Right hindlimb (tissue), 1 donor: ENCODE data around the gene RPS25.
"Not testable (repeated sequence)": the region's sequence is repeated elsewhere in the genome, so short reads cannot be mapped to it uniquely, and the experiment has no call there.

Experiments
- DNase-seq: peaks from one replicate; pipeline ENCODE4 v3.0.0-alpha.2; 2018

The RPS25 gene

GRCh38 chr11:119018074-119018938, at the start of gene RPS25, which contains the start of gene TRAPPC4:
Gene RPS25 (minus strand): TSS chr11:119018343. CDS start chr11:119018284, 59 bp downstream.
Gene TRAPPC4 (plus strand): TSS chr11:119018766. CDS start chr11:119018796, 30 bp downstream.
- DNase-seq = peak; percentile 98

GRCh38 chr11:119067371-119068222, 49.5 kb upstream of the RPS25 start, which contains the start of gene VPS11:
Gene VPS11 (plus strand): TSS chr11:119067818. CDS start chr11:119067824, 6 bp downstream.
- peak; percentile 98 for DNase-seq

GRCh38 chr11:119065369-119065768, 47.2 kb upstream of the RPS25 start:
- no peak for DNase-seq

GRCh38 chr11:119062779-119063178, 44.6 kb upstream of the RPS25 start:
- no peak for DNase-seq

- DNase-seq = no peak
Observed at GRCh38 chr11:119061256-119061655, 43.1 kb upstream of the RPS25 start.

GRCh38 chr11:119059128-119059527, 41.0 kb upstream of the RPS25 start:
- not testable (repeated sequence) for DNase-seq

GRCh38 chr11:119057000-119057769, 39.0 kb upstream of the RPS25 start, which contains the start of gene HYOU1:
Gene HYOU1 (minus strand): TSS chr11:119057205. CDS start chr11:119056160, 1,045 bp downstream.
- DNase-seq = peak; percentile 98

- DNase-seq = no peak
Observed at GRCh38 chr11:119056421-119056999, 38.4 kb upstream of the RPS25 start.

- DNase-seq = no peak
Observed at GRCh38 chr11:119055901-119056300, 37.8 kb upstream of the RPS25 start.

GRCh38 chr11:119054418-119054817, 36.3 kb upstream of the RPS25 start:
- no peak for DNase-seq

- no peak for DNase-seq
Observed at GRCh38 chr11:119052163-119052814, 34.1 kb upstream of the RPS25 start.

- no peak for DNase-seq
Observed at GRCh38 chr11:119051440-119052162, 33.5 kb upstream of the RPS25 start.

- DNase-seq = no peak
Observed at GRCh38 chr11:119049081-119049480, 30.9 kb upstream of the RPS25 start.

GRCh38 chr11:119048644-119049043, 30.5 kb upstream of the RPS25 start:
- DNase-seq = no peak

- no peak for DNase-seq
Observed at GRCh38 chr11:119047205-119047604, 29.1 kb upstream of the RPS25 start.

- no peak for DNase-seq
Observed at GRCh38 chr11:119046489-119046888, 28.3 kb upstream of the RPS25 start.

GRCh38 chr11:119044708-119045107, 26.6 kb upstream of the RPS25 start:
- DNase-seq = no peak

- no peak for DNase-seq
Observed at GRCh38 chr11:119042927-119043326, 24.8 kb upstream of the RPS25 start.

- no peak for DNase-seq
Observed at GRCh38 chr11:119041821-119042514, 23.8 kb upstream of the RPS25 start.

GRCh38 chr11:119039471-119039870, 21.3 kb upstream of the RPS25 start:
- DNase-seq = not testable (repeated sequence)
